HG02840 (cell line): Measurements from ENCODE around the gene STEAP2.
"Not testable (repeated sequence)": the region's sequence is repeated elsewhere in the genome, so short reads cannot be mapped to it uniquely, and the experiment has no call there.

Source experiments
- ATAC-seq: cut with Tn5 transposase; IDR thresholded peaks from one replicate; pipeline ENCODE4 v1.9.1; 2021; ENCODE audit warnings: mild to moderate bottlenecking, moderate library complexity, moderate number of reproducible peaks; ENCODE audit not compliant: unreplicated experiment, low FRiP score

STEAP2 gene

DNA sequence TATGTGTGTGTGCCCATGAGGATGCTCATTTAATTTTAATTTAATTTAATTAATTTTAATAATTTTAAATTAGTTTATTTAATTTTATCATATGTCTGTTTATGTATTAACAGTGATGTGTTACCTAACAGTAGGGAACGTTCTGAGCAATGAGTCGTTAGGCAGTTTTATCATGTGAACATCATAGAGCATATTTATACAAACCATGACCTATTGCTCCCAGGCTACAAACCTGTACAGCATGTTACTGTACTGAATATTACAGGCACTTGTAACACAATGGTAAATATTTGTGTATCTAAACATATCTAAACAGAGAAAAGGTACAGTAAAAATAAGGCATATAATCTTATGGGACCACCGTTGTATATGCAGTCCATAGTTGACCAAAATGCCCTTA is 19.8 kb downstream of the STEAP2 start:
- no peak for ATAC-seq

DNA sequence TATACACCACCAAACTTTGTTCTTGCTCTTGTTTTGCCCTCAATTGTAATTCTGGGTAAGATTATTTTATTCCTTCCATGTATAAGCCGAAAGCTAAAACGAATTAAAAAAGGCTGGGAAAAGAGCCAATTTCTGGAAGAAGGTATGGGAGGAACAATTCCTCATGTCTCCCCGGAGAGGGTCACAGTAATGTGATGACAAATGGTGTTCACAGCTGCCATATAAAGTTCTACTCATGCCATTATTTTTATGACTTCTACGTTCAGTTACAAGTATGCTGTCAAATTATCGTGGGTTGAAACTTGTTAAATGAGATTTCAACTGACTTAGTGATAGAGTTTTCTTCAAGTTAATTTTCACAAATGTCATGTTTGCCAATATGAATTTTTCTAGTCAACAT is 20.9 kb downstream of the STEAP2 start:
- no peak for ATAC-seq

DNA sequence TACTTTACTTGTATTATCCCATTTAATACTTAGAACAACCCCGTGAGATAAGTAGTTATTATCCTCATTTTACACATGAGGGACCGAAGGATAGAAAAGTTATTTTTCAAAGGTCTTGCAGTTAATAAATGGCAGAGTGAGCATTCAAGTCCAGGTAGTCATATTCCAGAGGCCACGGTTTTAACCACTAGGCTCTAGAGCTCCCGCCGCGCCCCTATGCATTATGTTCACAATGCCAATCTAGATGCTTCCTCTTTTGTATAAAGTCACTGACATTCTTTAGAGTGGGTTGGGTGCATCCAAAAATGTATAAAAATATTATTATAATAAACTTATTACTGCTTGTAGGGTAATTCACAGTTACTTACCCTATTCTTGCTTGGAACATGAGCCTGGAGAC is 22.0 kb downstream of the STEAP2 start:
- ATAC-seq = no peak

GRCh38 chr7:90236721-90237289 is 25.3 kb downstream of the STEAP2 start:
- ATAC-seq = no peak

- no peak for ATAC-seq
These were observed 26.5 kb downstream of the STEAP2 start for GRCh38 chr7:90238022-90238421.

DNA sequence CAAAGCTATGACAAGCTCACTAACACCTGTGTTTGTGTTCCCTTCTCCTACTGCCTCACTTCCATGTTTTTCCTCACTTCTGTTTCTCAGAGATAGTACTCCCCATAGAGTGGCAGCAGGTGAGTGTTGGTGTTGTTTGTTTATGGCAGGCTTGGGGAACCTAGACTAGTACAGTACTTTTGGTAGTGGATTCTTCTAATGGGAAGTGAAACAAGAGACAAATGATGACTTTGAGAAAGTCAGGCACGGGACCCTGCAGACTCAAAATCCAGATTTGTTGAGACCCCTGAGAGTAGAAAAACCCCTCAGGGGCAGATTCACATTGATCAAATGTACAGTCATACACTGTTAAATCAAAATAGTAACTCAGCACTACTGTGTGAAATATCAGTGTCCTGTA is 27.0 kb downstream of the STEAP2 start:
- ATAC-seq = no peak

DNA sequence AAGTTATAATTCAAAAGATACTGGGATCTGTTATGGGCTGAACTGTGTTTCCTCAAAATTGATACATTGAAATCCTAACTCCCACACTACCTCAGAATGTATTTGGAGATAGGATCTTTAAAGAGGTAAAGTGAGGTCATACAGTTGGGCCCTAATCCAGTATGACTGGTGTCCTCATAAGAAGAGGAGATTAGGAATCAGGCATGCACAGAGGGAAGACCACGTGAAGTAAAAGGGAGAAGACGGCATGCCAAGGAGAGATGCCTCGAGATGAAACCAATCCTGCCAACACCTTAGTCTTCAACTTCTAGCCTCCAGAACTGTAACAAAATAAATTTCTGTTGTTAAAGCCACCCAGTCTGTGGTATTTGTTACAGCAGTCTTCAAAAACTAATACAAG is 27.5 kb downstream of the STEAP2 start:
- no peak for ATAC-seq

DNA sequence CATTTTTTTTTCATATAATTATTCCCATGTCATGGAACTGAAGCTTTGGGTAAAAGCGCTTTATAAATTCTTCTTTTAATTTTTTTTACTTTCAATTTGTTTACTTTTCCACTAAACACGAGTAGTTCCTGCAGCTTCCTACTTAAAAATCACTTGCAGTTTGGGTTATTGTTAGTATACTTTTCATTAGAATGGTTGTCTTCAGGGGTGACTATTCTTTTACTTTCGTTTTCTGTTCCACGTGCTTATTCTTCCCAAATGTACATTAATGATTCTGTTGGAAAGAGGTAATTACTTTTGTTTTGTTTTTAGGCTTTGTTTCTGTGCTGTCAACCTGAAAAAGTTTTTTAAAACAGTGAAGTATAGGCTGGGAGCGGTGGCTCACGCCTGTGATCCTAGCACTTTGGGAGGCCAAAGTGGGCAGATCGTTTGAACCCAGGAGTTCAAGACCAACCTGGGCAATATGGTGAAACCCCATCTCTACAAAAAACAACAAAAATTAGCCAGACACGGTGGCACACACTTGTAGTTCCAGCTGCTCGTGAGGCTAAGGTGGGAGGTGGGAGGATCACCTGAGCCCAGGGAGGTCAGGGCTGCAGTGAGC is 28.2 kb downstream of the STEAP2 start:
- ATAC-seq = no peak

DNA sequence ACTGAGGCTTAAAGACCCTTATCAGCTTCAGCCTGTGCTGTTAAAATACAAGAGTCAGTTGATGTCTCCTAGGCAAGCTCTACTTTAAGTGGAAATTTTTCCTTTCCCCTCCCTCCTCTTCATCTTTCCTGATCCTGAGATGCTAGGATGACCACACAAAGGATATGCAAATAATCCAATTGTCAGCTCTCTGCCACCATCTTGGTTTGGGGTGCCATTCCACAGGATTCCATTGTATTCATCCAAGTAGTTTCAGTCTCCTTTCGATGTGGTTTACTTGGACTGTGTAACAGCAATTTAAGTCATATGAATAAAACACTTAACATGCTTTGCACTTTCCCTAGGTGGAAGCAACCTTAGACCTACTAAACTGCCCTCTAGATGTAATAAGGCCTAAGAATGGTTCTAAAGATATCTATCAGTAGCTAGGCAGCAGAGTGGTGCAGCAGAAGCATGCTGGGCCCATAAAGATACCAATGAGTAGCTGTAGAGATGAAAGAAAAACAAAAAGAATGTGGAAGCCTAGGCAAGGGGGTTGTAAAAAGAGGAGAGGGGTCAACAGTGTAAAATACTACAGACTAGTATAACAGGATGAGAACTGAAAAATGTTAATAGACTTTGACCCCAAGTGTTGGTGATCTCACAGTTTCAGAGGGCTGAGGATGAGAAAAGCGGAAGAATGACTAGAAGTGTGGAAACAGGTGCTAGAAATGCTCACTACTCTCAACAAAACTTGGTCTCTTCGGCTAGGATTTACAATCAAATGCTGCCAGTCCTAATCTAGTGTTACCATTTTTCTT is 31.0 kb downstream of the STEAP2 start:
- ATAC-seq = no peak

GRCh38 chr7:90243556-90243955 is 32.0 kb downstream of the STEAP2 start:
- no peak for ATAC-seq

DNA sequence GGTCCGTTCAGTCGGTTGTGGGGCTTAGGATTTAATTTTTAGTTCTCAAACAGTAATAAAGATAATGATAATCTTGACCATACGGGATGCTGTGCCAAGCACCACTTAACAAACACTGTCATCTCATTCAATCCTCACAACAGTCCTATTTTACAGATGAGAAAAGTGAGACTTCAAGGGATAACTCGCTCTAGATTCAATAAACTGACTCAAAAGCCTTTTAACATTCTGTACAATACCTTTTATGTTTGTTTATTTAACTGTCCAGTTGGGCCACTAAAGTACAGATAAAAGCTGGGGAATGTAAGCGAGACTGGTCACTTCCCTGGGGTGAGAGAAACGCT is 33.0 kb downstream of the STEAP2 start:
- ATAC-seq = no peak

GRCh38 chr7:90244909-90245851 is 33.6 kb downstream of the STEAP2 start, which contains the start of gene CFAP69:
Gene CFAP69 (plus strand): TSS chr7:90245174. CDS start chr7:90245425, 251 bp downstream.
- peak; percentile 93 for ATAC-seq

DNA sequence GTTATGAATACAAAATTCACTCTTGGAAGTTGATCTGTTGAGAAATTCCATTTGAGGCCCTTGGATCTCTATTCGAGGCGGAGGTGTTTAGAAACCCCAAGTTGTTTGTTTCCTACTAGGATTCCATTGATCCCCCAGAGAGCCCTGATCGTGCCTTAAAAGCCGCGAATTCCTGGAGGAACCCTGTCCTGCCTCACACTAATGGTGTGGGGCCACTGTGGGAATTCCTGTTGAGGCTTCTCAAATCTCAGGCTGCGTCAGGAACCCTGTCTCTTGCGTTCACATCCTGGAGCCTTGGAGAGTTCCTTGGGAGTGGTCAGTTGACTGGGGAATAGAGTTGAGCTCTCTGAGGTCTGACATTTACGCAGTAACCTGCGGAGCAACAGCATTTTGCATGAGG is 34.6 kb downstream of the STEAP2 start:
- no peak for ATAC-seq

- no peak for ATAC-seq
These were observed 37.2 kb downstream of the STEAP2 start for GRCh38 chr7:90248706-90249105.

DNA sequence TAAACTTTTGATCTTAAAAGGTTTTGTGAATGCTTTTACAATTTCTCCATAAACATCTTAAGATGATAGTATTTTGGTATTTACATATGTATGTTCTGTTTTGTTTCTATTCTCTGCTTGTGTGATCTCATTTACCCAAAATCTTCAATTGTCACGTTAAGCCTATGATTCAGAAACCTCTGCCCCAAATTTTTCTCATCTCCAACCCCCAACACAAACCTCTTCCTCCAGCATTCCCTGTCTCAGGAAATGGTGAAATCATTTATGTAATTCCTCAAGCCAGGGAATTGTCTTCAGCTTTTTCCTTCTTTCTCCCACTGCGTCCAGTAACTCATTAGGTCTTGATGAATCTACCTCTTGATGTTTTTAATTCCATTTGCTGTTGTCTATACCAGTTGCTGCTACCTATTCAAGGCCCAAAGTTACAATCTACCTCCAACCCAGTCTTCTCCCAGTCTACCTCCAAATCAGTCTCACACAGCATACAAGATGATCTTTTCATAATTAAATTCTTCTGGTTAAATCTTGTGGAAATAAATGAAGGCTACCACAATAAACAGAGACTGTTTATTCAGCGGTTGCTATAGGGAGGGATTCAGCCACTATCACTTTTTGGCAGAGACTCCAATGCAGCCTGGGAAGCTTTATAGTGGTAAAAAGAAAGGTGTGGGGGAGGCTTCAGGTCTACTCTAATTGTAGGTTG is 39.2 kb downstream of the STEAP2 start:
- ATAC-seq = no peak

- ATAC-seq = no peak
These were observed 39.7 kb downstream of the STEAP2 start for GRCh38 chr7:90251304-90251635.

GRCh38 chr7:90256011-90256410 is 44.5 kb downstream of the STEAP2 start:
- ATAC-seq = not testable (repeated sequence)

- no peak for ATAC-seq
These were observed 45.2 kb downstream of the STEAP2 start for GRCh38 chr7:90256778-90257177.

GRCh38 chr7:90261441-90261840 is 49.9 kb downstream of the STEAP2 start:
- no peak for ATAC-seq

DNA sequence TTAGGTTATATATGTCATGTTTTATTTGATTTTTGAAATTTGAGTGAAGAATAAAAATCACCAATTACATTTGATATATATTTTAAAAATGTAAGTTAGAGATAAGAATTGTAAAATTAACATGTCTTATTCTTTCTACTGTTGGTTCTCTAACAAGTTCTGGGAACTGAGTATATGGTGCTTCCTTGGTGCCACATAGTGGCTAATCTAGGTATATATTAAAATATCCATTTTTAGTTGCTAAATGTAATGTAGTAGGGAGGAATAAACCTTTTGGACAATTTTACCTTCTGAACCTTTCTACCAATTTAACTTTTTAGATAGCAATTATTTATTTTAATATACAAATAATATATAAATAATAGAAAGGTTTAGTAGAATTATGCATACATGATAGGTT is 50.9 kb downstream of the STEAP2 start:
- ATAC-seq = peak; percentile 76
